HEK293T (cell line): ENCODE measurements around the gene ZBTB4.
"Not testable (repeated sequence)": the region's sequence is repeated elsewhere in the genome, so short reads cannot be mapped to it uniquely, and the experiment has no call there.

Experiments
- CTCF ChIA-PET: fragments of 350-600 bp; formaldehyde crosslinking; extraction: SDS; loops from one replicate; lab custom pipeline; 2021; ENCODE audit warnings: antibody characterized with exemption, inconsistent platforms; lab: Yijun Ruan, JAX
- POLR2A ChIA-PET: fragments of 350-600 bp; formaldehyde crosslinking; extraction: SDS; loops from one replicate; lab custom pipeline; 2020; ENCODE audit warnings: antibody characterized with exemption, inconsistent platforms; lab: Yijun Ruan, JAX
- DNase-seq: peaks from one replicate; pipeline ENCODE4 v3.0.0; 2012; ENCODE audit warnings: mixed read lengths; ENCODE audit errors: extremely low spot score
- ARNT ChIP-seq: fragments of 450-650 bp; IDR thresholded peaks from 2 replicates; pipeline ENCODE4 v1.6.1; 2017; ENCODE audit warnings: mild to moderate bottlenecking
- BHLHE40 ChIP-seq: fragments of 450-650 bp; IDR thresholded peaks from 2 replicates; pipeline ENCODE4 v1.6.1; 2016; ENCODE audit warnings: mild to moderate bottlenecking, moderate library complexity, borderline replicate concordance
- CTBP1 ChIP-seq: fragments of 450-650 bp; IDR thresholded peaks from 2 replicates; pipeline ENCODE4 v1.6.1; 2016; ENCODE audit warnings: borderline replicate concordance
- ELF4 ChIP-seq: fragments of 450-650 bp; IDR thresholded peaks from 2 replicates; pipeline ENCODE4 v1.6.1; 2017; ENCODE audit warnings: antibody characterized with exemption
- FOXA1 ChIP-seq: fragments of 450-650 bp; IDR thresholded peaks from 2 replicates; pipeline ENCODE4 v1.6.1; 2016; ENCODE audit warnings: mild to moderate bottlenecking
- FOXK2 ChIP-seq: fragments of 450-650 bp; IDR thresholded peaks from 2 replicates; pipeline ENCODE4 v1.6.1; 2016; ENCODE audit warnings: mild to moderate bottlenecking
- FOXM1 ChIP-seq: fragments of 450-650 bp; IDR thresholded peaks from 2 replicates; pipeline ENCODE4 v1.6.1; 2017; ENCODE audit warnings: mild to moderate bottlenecking, borderline replicate concordance
- HDGF ChIP-seq: fragments of 450-650 bp; IDR thresholded peaks from 2 replicates; pipeline ENCODE4 v1.6.1; 2017; ENCODE audit warnings: antibody characterized with exemption, borderline replicate concordance
- L3MBTL2 ChIP-seq: fragments of 450-650 bp; conservative IDR thresholded peaks from 2 replicates; pipeline ENCODE4 v1.6.1; 2016; ENCODE audit warnings: mild to moderate bottlenecking
- LEF1 ChIP-seq: fragments of 450-650 bp; IDR thresholded peaks from 2 replicates; pipeline ENCODE4 v1.6.1; 2017; ENCODE audit warnings: mild to moderate bottlenecking, borderline replicate concordance
- NFRKB ChIP-seq: fragments of 450-650 bp; IDR thresholded peaks from 2 replicates; pipeline ENCODE4 v1.6.1; 2016; ENCODE audit warnings: mild to moderate bottlenecking, moderate library complexity
- PKNOX1 ChIP-seq: fragments of 450-650 bp; IDR thresholded peaks from 2 replicates; pipeline ENCODE4 v1.6.1; 2016
- SP1 ChIP-seq: fragments of 450-650 bp; IDR thresholded peaks from 2 replicates; pipeline ENCODE4 v1.6.1; 2017
- SUZ12 ChIP-seq: fragments of 450-650 bp; IDR thresholded peaks from 2 replicates; pipeline ENCODE4 v1.6.1; 2016; ENCODE audit warnings: mild to moderate bottlenecking
- TARDBP ChIP-seq: fragments of 450-650 bp; IDR thresholded peaks from 2 replicates; pipeline ENCODE4 v1.6.1; 2016
- ZNF384 ChIP-seq: fragments of 450-650 bp; IDR thresholded peaks from 2 replicates; pipeline ENCODE4 v1.6.1; 2016

The ZBTB4 gene

GRCh38 chr17:7484067-7484918 is 4.9 kb upstream of the ZBTB4 start, which contains the start of gene POLR2A:
Gene POLR2A, plus strand, starts transcription at chr17:7484366.
- POLR2A ChIA-PET, result interaction anchor here (0.7 to 3.6 kb wide), 9 partner anchors 15 to 155 kb away, joined by 3 to 24 read pairs (median 3); partner anchors contain the start of genes CHRNB1, FGF11, TMEM102 and TMEM256
- CTCF ChIA-PET, result no interaction called here
- DNase-seq, result peak; percentile 96
- TF ChIP-seq FOXM1 (peak; percentile 94), CTBP1 (no peak; the same call in 1 of the 2 replicates), SP1 (no peak), TARDBP (no peak), HDGF (no peak), FOXK2 (no peak), LEF1 (no peak), ELF4 (peak; percentile 99), L3MBTL2 (peak; percentile 29; the same call in 1 of the 2 replicates), NFRKB (peak; percentile 43; the same call in 1 of the 2 replicates), PKNOX1 (peak; percentile 81), BHLHE40 (peak; percentile 80; the same call in 1 of the 2 replicates), ARNT (no peak), FOXA1 (no peak), SUZ12 (no peak), ZNF384 (no peak)

GRCh38 chr17:7483255-7484066 is 4.0 kb upstream of the ZBTB4 start:
- TF ChIP-seq L3MBTL2 (peak; percentile 17; the same call in 1 of the 2 replicates), PKNOX1 (no peak), FOXA1 (no peak), ELF4 (peak; percentile 74)
- POLR2A ChIA-PET, result interaction anchor here (0.7 to 3.6 kb wide), 8 partner anchors 14 to 154 kb away, joined by 3 to 24 read pairs (median 3); partner anchors contain the start of genes CHRNB1, FGF11, TMEM102 and TMEM256
- CTCF ChIA-PET, result no interaction called here
- DNase-seq, result peak; percentile 84

GRCh38 chr17:7482742-7483088 is 3.3 kb upstream of the ZBTB4 start:
- POLR2A ChIA-PET, CTCF ChIA-PET, DNase-seq: not testable (repeated sequence)

- DNase-seq, CTCF ChIA-PET: not testable (repeated sequence)
- POLR2A ChIA-PET, result interaction anchor here (8.2 kb wide), 1 partner anchor 44 kb away, joined by 55 read pairs; the partner anchor contains the start of genes FGF11 and TMEM102
Observed at GRCh38 chr17:7481842-7482741, 2.7 kb upstream of the ZBTB4 start.

- POLR2A ChIA-PET, result interaction anchor here (8.2 kb wide), 1 partner anchor 43 kb away, joined by 55 read pairs; the partner anchor contains the start of genes FGF11 and TMEM102
- DNase-seq, CTCF ChIA-PET: not testable (repeated sequence)
Observed at GRCh38 chr17:7481275-7481674, 1.8 kb upstream of the ZBTB4 start, which contains the start of gene SLC35G6. Gene SLC35G6, plus strand, starts transcription at chr17:7481446. Its CDS starts 71 bp downstream, at chr17:7481517.

GRCh38 chr17:7480089-7480384 is 606 bp upstream of the ZBTB4 start:
- DNase-seq, result no peak
- ChIA-PET POLR2A (interaction anchor here (0.9 to 8.2 kb wide), 9 partner anchors 10 to 150 kb away, joined by 3 to 55 read pairs (median 4); partner anchors contain the start of genes FGF11, TMEM102 and TMEM256), CTCF (no interaction called here)
- TF ChIP-seq L3MBTL2 (no peak), HDGF (no peak), PKNOX1 (no peak)
